Lower leg skin (tissue), 3 donors: ENCODE results near the gene KAZN.

ENCODE experiments used
- CTCF ChIP-seq, 3 donors: fragments of 450-650 bp; IDR thresholded peaks; one replicate each; pipeline ENCODE4 v1.5.1; 2016; ENCODE audit warnings: antibody characterized with exemption in 3 of 3, mild to moderate bottlenecking in 3 of 3, moderate library complexity in 2 of 3
- POLR2A ChIP-seq, 2 donors: fragments of 450-650 bp; IDR thresholded peaks; one replicate each; pipeline ENCODE4 v1.6.1; 2016 to 2017; ENCODE audit warnings: antibody characterized with exemption in 2 of 2, mild to moderate bottlenecking in 1 of 2, moderate library complexity in 1 of 2

DNA sequence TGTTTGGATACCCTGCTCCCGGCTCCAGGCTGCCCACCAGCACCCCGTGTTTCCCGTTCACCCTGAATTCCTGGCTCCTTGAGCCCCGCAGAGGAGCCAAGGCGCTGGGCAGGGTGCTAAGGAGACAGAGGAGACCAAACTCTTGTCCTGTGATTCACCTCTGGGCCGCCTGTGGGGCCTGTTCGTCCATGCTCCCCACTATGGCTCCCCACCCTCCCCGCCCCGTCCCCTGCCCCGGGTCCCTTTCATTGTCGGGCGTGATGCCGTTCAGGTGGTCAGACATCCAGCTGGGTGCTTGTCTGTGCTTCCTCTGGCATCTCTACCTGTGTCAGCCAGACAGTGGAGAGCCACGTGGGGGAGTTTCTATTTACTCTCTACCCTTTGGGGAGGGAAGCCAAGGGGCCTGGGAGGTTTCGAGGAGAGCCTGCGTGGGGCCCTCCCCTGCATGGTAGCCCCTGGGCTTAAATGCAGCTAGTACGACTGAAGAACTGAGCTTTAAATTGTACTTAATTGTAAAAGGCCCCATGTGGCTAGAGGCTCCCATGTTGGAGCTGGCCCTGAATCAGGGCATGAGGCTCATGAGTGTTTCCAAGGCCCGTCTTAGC, 333.7 kb downstream of the KAZN start:
- no peak for TF ChIP-seq CTCF (IDR thresholded peaks at IDR 0.05)
- no peak for TF ChIP-seq POLR2A (IDR thresholded peaks at IDR 0.05)
